Neural progenitor cell (in vitro differentiated cells): ENCODE data around the gene TP63.

ENCODE experiments used
- CTCF ChIP-seq: fragments of 200-600 bp; sonication (generic); IDR thresholded peaks from 2 replicates; pipeline ENCODE4 v1.5.1; 2017; ENCODE audit warnings: antibody characterized with exemption, mild to moderate bottlenecking
- EZH2 ChIP-seq: fragments of 200-600 bp; sonication (generic); IDR thresholded peaks from 2 replicates; pipeline ENCODE4 v1.6.1; 2017; ENCODE audit warnings: antibody characterized with exemption, mild to moderate bottlenecking, moderate library complexity
- EZH2phosphoT487 ChIP-seq: fragments of 200-600 bp; sonication (generic); IDR thresholded peaks from 2 replicates; pipeline ENCODE4 v1.6.1; 2017; ENCODE audit warnings: antibody characterized with exemption

- TF ChIP-seq CTCF = no peak
- no peak for TF ChIP-seq EZH2
- no peak for TF ChIP-seq EZH2phosphoT487
Observed at GRCh38 chr3:189690237-189690636, 59.0 kb downstream of the TP63 start.
